GM18870 (cell line): ENCODE data around the gene THBS4.
A peak's percentile ranks its signal among the peaks of the same experiment; 100 is the strongest.

Experiments used
- ATAC-seq: cut with Tn5 transposase; IDR thresholded peaks from one replicate; pipeline ENCODE4 v1.9.1; 2021; ENCODE audit warnings: moderate library complexity; ENCODE audit not compliant: unreplicated experiment

Gene THBS4

DNA sequence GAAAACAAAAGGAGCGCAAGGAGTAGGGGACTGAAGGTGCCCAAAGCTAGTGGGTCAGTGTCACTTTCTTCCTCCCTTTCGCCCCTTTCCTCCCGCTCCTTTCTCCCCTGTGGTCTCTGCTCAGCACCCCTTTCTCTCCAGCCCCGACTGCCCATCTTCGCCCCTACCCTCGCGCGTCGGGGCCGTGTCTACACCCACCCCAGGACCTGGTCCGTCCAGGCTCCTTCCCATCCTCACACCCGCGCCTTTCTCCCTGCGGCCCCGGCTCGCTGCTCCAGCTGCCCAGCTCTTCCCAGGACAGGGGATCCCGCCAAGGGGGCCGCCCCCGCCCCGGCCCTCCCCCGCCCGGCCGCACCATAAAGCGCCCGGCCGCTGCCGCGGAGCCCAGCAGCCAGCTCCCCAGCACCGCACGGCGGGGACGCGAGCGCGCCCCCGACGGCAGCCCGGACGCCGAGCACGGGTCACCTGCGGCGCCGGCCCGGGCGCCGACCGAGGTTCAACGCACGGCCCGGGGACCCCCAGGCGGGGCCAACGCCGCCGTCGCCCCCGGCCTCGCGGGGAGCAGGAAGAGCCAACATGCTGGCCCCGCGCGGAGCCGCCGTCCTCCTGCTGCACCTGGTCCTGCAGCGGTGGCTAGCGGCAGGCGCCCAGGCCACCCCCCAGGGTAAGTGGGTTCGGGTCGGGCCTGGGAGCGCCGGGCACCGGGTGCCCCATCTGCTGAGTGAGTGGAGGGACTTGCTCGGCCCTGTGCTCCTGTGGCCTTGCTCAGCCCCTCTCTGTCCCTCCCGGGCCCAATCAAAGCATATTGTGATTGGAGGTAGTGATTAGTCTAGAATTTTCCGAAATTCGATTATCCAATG is at the start of gene THBS4:
TSS of gene THBS4 (plus strand) at position 387 of the 860 bp plus-strand sequence. CDS start at position 577, 190 bp downstream.
- no peak for ATAC-seq

DNA sequence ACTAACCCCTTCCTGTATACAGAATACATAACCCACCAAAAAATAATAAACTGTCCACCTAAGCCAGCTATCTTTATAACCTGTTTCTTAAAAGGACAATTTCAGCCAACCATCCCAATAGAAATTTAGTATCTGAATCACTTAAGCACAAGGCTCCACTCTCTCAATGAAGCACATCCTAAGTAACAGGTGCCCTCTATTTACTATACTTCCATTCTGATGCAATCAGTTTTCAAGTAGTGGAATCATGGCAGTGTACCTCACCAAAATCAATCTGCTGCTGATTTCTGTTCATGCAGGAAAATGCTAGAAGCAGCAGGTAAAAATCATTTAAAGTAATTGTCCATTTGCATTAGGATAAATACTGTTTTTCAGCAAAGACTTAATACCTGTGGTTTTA is 48.9 kb upstream of the THBS4 start:
- no peak for ATAC-seq

DNA sequence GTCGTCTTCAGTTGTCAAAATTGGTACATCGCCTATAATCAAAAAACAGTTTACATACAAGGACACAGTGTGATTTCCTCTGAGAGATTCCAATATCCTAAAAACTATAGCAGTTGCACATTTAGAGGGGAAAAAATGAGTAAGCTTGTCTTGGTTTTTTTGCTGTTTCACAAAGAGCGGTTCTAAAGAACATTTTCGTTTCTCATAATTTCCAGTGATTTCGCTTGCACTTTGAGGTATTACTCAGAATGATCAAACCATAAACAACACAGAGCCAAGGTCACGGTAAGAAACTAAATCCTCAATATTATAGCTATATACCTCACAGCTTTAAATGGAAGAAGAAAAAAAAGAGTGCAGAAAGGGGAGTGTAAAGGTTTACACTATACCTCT is 44.9 kb upstream of the THBS4 start:
- peak; percentile 63 for ATAC-seq

DNA sequence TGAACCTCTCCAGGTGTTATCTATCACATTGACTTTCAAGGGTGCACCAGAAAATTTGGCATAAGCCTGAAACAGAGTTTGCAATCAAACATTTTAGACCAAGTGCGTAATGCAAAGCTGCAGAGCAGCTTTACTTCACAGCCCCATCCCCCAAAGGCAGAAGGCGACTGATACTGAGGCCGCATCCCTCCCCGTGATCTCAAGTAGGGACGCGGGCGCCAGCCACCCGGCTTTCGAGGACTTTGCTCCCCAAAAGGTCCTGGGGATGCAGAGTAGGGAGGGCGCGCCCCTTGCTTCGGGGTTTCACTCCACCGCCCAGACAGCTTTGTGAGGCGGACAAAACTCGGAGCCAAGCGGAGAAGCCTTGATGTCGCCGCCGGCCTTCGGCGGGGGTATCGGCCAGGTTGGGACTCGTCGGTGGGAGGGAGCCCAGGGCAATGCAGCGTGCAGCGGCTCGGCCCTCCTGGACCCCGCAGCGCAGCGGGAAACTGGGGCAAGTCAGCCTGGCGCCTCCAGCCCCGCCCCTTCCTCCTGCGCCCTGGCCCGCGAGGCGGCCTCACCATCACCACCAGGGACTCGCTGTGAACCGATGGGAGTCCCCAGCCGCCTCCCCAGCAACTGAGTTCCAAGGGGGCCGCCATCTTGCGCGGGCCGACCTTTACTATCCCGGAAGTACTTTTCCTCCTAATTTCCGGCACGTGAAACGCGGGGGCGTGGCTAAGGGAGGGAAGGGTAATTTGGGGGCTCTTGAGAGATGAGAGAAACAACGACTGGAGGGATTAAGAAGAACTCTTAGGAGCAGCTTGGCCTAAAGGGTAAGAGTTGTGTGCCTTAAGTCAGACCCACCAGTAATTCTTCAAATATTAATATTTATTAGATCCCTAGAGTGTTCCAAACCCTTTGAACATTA is 44.3 kb upstream of the THBS4 start, which contains the start of gene MTX3:
TSS of gene MTX3 (minus strand) at position 665 of the 910 bp plus-strand sequence. CDS start at position 641, 24 bp downstream.
- peak; percentile 65 for ATAC-seq

DNA sequence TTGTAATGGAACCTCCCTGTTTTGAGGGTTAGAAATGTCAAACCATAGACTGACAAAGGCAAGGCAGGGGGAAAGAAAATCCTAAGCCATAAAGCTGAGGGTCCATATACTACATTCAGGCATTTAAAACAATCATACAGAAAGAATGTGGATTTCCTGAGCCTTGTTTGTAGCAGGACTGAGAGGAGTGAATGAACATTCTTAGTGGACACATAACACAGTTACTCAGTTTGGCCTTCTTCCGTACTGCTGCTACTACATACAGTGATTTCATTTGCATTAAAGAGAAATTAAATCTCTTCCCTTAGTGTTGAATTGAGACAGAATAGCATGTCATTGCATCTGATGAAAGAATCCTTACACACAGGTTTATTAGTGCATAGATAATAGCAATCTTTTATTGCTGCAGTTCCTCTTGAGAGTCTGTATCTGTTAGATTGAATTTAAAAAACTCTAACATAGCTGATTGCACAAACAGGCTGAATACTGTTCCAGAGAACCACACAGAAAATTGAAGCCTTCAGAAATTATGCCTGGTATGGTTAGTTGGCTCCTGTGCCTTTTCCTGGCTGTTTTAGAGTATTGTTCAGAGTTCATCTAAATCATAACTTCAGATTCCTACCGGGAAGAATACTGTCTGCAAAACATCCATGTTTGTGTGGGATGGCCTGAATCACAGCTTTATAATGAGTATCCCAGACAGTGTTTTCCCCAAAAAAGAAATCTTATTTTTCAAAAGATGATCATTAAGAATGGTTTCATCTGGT is 42.1 kb upstream of the THBS4 start:
- no peak for ATAC-seq

DNA sequence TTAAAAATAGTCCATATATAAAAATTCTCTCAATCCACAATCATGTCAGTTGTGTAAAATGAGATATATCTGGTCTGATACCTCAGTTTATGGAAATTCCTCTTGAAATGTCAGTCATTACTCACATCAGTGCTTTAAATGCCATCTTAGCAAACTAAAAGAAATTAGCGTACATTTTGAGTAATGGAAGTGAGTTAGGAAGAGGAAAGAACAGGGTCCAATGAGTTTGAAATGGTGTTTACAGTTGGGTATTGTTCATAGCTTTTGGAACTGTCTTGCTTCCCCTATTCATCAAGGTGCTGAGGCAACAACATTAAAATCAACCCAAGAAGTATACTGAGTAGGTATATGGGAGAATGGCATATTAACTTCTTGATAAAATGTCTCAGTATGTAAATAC is 35.4 kb upstream of the THBS4 start:
- ATAC-seq: no peak

DNA sequence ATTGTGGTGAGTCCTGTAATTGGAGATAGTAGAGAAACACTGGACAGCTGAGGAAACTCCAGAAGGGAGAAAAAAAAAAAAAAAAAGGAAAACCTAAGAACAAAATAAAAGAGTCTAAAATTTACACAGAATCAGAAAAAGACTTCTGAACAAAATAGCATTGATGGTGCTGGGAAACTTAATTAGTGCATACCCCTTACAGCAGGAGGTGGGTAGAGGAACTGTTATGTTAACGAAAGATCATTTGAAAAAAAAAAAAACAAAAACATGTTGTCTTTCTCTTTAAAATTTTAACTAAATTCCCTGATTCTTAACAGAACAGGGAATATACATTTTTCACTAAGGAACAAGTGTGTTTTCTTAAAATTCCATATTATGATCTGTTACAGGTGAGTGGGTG is 32.5 kb upstream of the THBS4 start:
- no peak for ATAC-seq

DNA sequence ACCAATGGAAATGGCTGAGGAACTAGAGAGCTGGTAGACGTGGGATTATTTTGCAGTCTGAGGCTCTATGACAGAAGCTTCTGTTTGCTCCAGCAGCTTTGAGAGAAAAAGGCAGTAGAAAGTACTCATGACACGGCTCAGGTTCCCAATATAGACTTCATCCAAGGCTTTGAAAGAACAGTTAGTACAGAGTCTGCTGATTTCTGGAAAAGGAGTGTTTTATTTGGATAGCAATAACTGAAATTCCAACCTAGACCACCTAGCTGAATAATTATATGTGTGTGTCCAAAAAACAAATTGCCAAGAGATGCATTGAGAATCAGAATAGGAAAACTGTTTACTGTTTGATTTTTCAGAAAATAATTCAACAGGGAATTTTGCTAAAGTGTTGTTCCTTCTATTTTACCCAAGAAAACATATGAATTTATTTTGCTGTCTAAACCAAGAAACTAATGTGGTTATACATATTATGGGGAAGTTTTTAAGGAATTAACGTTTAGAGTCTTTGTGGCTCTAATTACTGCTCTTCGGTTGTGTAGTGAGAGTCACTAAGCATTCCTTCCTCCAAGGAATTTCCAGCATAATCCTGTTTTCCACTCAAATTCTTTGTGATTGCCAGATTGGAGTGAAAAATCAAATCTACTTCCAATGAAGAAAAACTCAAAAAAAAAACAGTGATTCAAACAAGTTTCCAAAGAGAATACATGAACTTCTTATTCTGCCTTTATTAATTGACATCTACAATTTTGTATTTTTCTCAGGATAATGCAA is 26.0 kb upstream of the THBS4 start:
- no peak for ATAC-seq

DNA sequence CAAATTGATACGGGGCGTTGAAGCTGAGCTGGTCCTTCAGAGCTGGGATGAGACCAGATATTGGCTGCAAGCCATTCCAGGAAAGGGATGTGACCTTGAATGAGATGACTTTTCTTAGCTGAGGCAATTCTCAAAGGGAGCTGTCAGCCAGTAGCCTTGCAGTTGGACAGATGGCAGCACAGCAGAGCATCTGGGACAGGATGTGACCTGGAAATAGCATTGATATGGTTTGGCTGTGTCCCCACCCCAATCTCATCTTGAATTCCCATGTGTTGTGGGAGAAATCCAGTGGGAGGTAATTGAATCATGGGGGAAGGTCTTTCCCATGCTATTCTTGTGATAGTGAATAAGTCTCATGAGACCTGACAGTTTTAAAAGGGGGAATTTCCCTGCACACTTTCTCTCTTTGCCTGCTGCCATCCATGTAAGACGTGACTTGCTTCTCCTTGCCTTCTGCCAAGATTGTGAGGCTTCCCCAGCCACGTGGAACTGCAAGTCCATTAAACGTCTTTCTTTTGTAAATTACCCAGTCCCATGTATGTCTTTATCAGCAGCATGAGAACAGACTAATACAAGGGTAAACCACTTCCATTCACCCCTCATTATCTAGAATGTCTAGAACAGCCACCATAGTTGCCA is 24.3 kb upstream of the THBS4 start:
- no peak for ATAC-seq

DNA sequence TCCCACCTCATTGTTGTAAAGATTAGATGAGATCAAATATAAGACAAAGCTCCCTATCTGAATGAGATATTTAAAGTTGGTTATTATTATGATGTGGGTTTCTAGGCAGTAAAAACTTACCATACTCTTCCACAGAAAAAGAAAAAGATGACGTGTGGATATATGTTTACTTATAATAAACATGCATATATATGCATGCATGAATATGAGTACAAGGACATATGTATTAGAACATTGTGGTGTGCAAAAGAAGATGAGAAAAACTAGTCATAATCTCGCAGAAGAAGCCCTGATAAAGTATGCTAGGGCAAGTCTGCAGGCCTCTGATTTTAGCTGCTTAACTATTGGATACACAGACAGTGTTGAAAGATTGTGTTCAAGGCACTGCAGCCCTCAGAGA is 10.1 kb upstream of the THBS4 start:
- ATAC-seq: no peak

DNA sequence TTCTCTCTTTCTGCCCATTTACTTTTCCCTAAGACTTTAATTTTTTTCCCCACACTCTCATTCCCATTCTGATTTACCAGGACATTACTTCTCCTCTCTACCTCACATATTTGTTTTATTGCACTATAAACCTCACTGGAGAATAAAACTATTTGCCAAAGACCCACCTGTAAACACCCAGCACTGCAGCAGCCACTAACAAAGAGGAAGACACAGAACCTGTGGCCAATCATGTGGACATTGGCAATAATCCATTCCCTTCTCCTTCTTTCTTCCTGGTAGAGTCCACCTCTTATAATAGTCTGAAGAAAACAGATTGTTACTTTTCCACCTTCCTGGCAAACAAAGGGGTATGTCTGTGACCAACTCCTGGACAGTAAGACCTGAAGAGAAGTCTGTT is 8.3 kb upstream of the THBS4 start:
- no peak for ATAC-seq

DNA sequence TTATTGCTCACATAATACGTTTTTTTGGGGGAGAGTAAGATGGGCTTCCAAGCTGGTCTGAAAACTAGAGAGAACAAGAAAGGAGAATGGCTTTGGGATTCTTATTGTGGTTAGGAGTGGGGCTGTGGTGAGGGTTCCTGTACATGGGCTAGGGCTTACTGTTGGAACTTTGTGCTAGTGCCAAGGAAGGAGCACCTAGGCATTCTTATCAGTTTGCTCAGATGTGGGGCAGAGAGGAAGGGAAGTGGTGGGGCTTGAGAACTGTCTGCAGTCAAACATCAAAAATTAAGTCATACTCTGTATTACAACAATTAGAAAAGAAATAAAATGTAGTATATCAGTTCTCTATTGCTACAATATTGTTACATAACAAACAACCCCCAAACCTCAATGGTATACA is 4.0 kb upstream of the THBS4 start:
- ATAC-seq: no peak

DNA sequence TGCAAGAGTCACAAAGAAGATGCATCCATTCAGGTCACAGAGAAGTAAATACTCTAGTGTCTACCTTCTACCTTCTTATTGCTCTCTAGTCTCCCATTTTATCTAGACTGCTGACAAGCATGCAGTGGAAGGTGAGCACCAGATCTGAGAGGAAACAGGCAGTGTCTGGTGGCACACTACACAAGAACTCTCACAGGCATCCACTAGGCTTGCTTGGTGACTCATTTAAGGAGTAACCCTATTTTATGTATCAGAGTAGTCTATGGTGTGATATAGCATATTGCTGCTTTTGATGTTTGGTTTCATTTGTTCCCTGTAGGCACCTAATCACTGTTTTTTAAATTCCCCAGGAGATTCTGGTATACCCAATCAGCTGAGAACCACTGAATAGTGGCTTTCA is 1.6 kb upstream of the THBS4 start:
- no peak for ATAC-seq

DNA sequence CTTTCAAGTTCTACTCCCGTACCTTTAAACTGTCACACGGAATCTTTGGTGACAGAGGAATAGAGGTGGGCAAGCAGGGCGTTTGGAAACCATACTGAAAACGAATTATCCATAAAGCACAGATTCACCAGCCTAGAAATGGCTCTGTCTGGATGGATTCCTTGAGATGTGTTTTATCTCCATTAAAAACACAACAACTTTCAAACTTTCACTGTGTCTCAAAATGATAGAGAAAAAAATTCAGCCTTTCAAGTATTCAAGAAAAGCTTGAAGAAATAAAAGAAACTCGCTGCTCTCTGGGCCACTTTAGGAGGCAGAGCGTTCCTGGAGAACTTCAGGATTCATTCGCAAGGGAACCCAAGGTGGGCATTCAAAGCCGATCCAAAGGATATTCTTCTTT is 589 bp upstream of the THBS4 start:
- ATAC-seq: no peak

DNA sequence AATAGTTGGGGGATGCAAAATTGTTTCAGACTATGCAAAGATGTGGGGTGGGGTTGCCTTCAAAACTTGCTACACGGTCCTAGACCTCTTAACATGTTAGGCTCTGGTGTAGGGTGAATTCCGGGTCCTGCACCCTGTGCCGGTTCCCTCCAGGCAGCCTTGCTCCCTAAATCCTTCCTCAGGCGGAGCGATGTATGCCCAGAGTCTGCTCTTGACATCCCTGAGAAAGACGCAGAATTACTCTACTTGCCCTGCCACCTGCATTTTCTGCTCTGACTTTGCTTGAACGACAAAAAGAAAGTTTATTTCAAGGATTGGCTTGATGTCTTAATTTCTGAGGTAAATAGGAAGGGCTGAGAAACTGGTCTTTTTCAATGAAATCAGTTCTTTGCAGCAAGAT is 691 bp downstream of the THBS4 start:
- no peak for ATAC-seq

DNA sequence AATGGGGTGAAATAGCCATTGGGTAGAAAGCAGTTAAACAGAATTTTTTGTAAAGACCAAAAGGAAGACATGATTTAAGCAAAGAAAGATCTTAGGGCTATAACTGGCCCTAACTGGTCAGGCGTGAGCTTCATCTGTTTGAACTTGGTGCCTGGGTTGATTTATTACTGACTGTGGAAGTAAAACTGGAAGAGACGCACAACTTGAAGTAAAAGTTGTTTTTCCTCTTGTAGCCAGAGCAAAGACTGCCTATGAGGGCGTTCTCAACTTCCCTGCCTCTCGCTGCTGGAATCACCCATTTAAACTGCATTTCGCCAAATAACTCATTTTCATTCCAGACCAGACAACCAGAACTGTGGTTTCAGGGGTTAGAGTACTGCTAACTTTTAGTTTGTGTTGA is 1.5 kb downstream of the THBS4 start:
- no peak for ATAC-seq

DNA sequence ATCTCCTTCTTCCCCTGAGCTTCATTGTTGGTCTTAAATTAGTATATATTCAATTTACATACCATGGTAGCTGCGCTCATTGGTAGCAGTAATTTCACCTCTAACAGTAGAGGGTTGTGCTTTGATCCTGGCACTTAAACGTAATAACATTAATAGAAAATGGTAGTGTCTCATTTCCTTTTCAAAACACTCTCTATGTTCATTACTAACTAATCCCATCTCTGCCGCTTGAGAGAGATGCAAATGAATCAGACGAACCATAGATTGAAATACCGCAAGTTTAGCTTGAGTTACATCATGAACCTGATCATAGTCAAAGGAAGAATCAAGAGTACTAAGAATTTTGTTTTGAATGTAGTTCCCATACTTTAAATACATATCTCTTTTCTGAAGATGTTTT is 2.2 kb downstream of the THBS4 start:
- no peak for ATAC-seq

DNA sequence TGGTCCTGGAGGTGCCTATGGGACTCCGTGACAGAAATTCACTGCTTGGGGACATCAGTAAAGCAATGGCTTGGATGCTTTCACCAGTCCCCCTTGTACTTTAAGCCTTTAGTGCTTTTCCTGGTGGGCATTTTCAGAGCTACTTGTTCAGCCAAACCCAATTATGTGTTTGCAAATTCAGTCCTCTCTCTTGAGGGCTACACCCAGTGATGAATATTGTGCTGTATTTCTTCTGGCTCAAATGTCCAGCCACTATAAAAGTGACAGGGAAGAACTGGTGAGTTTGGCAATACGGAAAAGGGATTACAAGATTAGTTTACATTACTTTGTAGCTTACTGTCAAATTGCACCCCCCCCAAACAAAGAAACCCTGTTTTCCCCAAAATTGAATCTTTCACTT is 4.5 kb downstream of the THBS4 start:
- no peak for ATAC-seq

DNA sequence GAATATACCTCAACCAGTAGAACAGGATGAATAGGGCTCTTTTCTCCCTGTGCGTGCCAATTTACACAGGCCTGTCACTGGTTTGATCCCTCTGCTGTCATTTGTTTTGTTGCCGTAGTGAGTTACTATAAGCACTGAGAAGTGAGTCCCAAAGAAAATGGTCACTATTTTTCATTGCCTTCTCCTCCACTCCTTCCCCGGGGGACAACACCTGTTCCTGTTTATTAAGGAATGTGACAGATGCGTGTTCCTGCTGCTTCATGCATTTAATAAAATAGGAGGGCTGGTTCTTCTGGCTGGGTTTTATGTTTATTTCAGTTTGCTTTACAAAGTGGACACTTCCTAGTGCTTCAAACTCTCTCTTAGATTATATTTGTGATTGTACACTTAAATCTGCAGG is 6.4 kb downstream of the THBS4 start:
- ATAC-seq: no peak

DNA sequence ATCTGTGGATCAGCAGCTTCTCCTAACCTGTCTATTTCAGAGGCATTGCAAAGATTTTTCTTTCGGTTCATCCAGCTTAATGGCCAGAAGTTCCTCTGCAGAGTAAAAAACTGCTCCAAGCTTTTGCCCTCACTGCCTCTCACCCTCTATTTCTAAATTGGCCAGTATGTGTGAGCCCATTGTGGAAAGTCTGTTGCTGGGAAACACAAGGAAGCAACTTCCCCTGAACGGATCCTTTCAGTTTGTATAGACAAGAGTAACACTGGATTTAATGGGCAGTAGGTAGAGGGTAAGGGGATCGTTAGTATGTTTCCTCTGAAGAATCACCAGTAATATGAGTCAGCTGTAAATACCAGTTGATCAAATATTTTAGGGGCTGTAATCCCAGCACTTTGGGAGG is 7.2 kb downstream of the THBS4 start:
- ATAC-seq: no peak
